Kidney (tissue), 14 donors: ENCODE results near the gene USP2. TPM values are rescaled to one million over a fixed set of nuclear protein-coding genes. Genes with fewer than 3 reads are reported as not detected.

Source experiments
- DNase-seq, 5 donors: peaks; one replicate each; pipeline ENCODE4 v3.0.0-alpha.2; 2013 to 2020
- FAIRE-seq: peaks from 2 replicates; lab custom pipeline; 2012; peaks lifted over from hg19 to GRCh38; lab: Jason Lieb, UNC
- H3K27ac ChIP-seq, 2 donors: one replicate each; pipeline ENCODE4 v1.7.0; 2013; ENCODE audit warnings: low read depth in 2 of 2, low read length in 2 of 2, inconsistent platforms in 1 of 2
- H3K27me3 ChIP-seq: one replicate; pipeline ENCODE4 v1.7.1; 2013; ENCODE audit warnings: low read length, inconsistent platforms; ENCODE audit not compliant: control insufficient read depth, insufficient read depth
- H3K36me3 ChIP-seq, 3 donors: one replicate each; pipeline versions ENCODE4 v1.7.0 to v1.7.1; 2013; ENCODE audit warnings: low read length in 3 of 3, control low read depth in 1 of 3, inconsistent platforms in 1 of 3; ENCODE audit not compliant: insufficient read depth in 3 of 3, control insufficient read depth in 2 of 3
- H3K4me1 ChIP-seq, 3 donors: one replicate each; pipeline versions ENCODE4 v1.7.0 to v1.7.1; 2013; ENCODE audit warnings: low read length in 3 of 3, inconsistent platforms in 1 of 3, low read depth in 1 of 3; ENCODE audit not compliant: control insufficient read depth in 2 of 3, insufficient read depth in 2 of 3
- H3K4me3 ChIP-seq, 3 donors: one replicate each; pipeline versions ENCODE4 v1.7.0 to v1.8.1; 2013; ENCODE audit warnings: low read length in 3 of 3, control low read depth in 1 of 3, inconsistent platforms in 1 of 3
- H3K9ac ChIP-seq, 3 donors: one replicate each; pipeline versions ENCODE4 v1.7.0 to v1.7.1; 2013; ENCODE audit warnings: low read length in 3 of 3, control low read depth in 1 of 3, inconsistent platforms in 1 of 3
- H3K9me3 ChIP-seq, 3 donors: one replicate each; pipeline versions ENCODE4 v1.7.0 to v1.7.1; 2013; ENCODE audit warnings: low read length in 3 of 3, control low read depth in 1 of 3, inconsistent platforms in 1 of 3; ENCODE audit not compliant: control insufficient read depth in 2 of 3, insufficient read depth in 1 of 3
- intact Hi-C: fragments of 100-400 bp; cut with DNase I; formaldehyde crosslinking; loops from one replicate; pipeline ENCODE4 v1.11.1; 2022
- polyA plus RNA-seq: library from polyadenylated mRNA; stranded (reverse); fragments of 350-450 nt; fragmentation: Illumina TruSeq; extraction: RNeasy Lipid Tissue Mini Kit (QIAGEN cat#74804); gene quantifications from one replicate; pipeline ENCODE4 v1.2.3, GENCODE V29; 2014; ENCODE audit warnings: low read depth, low replicate concordance; ENCODE audit not compliant: insufficient read depth
- total RNA-seq: library from RNA; stranded (reverse); fragmentation: NEBNext Ultra II Directional; extraction: Animal tissue kit (Norgen Biotek cat#: 25700); gene quantifications from one replicate; pipeline ENCODE4 v1.2.1, GENCODE V29; 2021
- TF ChIP-seq, protein P1 (sequence below): IDR thresholded peaks from 3 replicates; pipeline ENCODE4 v1.5.1; 2012; ENCODE audit warnings: mild to moderate bottlenecking, moderate library complexity, borderline replicate concordance; ENCODE audit not compliant: insufficient read depth; ENCODE audit errors: extremely low read depth
- donor health status: control.
- donor health status: control.
- donor health status: control.
- donor health status: control.
- donor health status: control.
- donor health status: DM: yes; HTN: yes; CAD: no.
- donor health status: Normal renal cell carcinoma (clear cell type).

The USP2 gene
- total and polyA plus RNA-seq, 2 donors from 2014 or later, result 30.4 to 57.6 TPM

GRCh38 chr11:119373921-119374631 is 7.4 kb downstream of the USP2 start:
- Histone ChIP-seq H3K27me3 (no peaks in the 10 kb centered on the region), H3K9ac (no peak overlapping the region), H3K4me1 (peaks cover 0 to 53% (median 39%) of the 10 kb centered on the region in 3 donors), H3K36me3 (no peaks in the 10 kb centered on the region), H3K9me3 (no peaks in the 10 kb centered on the region), H3K4me3 (peak overlapping the region in 1 of 3 donors; percentile 13), H3K27ac (peak overlapping the region in 1 of 2 donors; percentile 52)
- TF ChIP-seq, protein P1, sequence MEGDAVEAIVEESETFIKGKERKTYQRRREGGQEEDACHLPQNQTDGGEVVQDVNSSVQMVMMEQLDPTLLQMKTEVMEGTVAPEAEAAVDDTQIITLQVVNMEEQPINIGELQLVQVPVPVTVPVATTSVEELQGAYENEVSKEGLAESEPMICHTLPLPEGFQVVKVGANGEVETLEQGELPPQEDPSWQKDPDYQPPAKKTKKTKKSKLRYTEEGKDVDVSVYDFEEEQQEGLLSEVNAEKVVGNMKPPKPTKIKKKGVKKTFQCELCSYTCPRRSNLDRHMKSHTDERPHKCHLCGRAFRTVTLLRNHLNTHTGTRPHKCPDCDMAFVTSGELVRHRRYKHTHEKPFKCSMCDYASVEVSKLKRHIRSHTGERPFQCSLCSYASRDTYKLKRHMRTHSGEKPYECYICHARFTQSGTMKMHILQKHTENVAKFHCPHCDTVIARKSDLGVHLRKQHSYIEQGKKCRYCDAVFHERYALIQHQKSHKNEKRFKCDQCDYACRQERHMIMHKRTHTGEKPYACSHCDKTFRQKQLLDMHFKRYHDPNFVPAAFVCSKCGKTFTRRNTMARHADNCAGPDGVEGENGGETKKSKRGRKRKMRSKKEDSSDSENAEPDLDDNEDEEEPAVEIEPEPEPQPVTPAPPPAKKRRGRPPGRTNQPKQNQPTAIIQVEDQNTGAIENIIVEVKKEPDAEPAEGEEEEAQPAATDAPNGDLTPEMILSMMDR, result peak; percentile 87
- DNase-seq (peak; percentile 82 to 91 (median 90)), FAIRE-seq (no peak)
- intact Hi-C loops, result no loop called here

DNA sequence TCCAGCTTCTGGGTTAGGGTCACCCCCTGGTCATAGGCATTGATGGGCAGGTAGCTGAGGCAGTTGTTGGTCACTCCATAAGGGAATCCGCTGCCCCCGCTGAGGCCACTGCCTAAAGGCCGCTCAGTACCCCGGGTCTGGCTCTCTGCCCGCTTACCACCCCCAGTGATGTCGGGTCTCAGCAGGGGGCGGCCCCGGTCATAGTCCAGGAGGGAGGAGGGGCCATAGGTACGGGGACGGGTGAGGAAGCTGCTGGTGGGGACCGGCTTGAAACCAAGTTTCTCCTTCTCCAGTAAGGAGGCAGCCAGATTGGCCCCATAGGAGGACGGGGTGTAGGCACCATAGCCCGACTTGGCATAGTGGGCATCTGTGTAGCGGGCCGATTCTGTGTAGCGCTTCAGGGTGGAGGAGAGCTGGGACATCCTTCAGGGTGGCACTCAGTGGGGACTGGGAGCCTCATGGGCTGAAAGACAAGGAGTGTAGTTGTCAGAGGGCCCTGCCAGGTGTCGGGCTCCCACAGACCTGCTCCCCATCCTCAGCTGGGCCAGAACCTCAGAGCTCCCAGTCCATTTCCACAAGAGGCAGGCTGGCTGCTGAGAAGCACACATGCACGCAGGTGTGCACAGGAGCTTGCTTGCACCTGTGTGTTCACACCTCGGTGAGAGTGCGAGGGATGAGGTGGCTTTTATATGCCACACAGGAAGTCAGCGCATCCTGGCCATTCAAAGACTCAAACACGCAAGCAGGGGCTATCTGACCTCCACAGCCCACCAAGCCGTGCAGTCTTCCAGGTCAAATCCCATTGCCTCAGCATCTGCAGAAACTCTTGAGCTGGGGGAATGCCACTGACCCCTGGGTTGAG is 8.2 kb downstream of the USP2 start:
- Histone ChIP-seq H3K27ac (peak overlapping the region; percentile 32 to 81), H3K9me3 (no peaks in the 10 kb centered on the region), H3K27me3 (no peaks in the 10 kb centered on the region), H3K4me1 (peaks cover 0 to 60% (median 42%) of the 10 kb centered on the region in 3 donors), H3K4me3 (peak overlapping the region in 2 of 3 donors; percentile 51 to 53), H3K36me3 (no peaks in the 10 kb centered on the region), H3K9ac (peak overlapping the region in 1 of 3 donors; percentile 78)
- TF ChIP-seq, protein P1, result no peak
- intact Hi-C loops, result no loop called here
- FAIRE-seq (no peak), DNase-seq (peak in 1 of 5 donors; percentile 76)

DNA sequence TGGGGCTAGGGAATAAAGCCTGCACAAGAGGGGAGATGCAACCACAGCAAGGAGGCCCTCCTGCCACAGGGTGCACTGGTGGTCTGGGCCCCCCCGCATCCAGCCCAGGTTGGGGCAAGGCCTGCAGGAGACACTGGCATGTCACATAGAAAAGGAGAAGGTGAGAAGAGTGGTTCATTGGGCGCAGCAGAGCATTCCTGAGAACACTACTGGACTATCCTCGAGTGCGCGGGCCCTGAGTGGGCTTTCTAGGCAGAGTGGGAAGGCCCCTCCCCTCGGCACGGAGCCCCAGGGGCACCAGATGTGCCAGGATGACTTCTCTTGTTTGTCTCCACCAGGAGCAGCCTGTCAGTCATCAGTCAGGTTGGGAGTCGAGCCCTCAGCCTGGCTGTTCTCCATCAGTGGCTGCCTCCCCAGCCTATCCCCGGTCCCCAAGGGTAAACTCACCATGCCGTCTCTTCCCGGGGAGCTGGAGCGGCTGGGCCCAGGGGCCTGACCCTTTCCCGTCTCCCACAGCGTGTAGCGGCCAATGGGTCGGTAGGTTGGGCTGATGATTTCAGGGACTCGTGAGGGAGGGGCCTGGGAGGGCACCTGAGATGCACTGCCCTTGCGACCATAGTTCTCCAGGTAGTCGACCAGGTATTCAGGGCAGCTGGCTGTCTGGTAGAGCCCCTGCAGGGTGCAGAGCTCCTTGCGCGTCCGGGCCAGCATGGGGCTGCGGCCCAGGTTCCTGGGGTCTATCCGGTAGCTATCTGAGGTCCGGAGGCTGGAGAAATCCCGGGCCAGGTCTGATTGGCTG is 9.0 kb downstream of the USP2 start:
- Histone ChIP-seq H3K36me3 (no peaks in the 10 kb centered on the region), H3K9ac (peak overlapping the region in 1 of 3 donors; percentile 78), H3K4me1 (peaks cover 5 to 64% (median 43%) of the 10 kb centered on the region in 3 donors), H3K27ac (peak overlapping the region; percentile 3 to 81), H3K27me3 (no peaks in the 10 kb centered on the region), H3K9me3 (no peaks in the 10 kb centered on the region), H3K4me3 (peak overlapping the region in 2 of 3 donors; percentile 51 to 53)
- intact Hi-C loops, result no loop called here
- peak in 2 of 5 donors; percentile 60 to 64 for DNase-seq
- TF ChIP-seq, protein P1, result no peak
- FAIRE-seq, result no peak
